SK-N-MC (cell line): ENCODE results near the gene IDUA.

Experiments used
- EZH2 ChIP-seq: fragments of 200-600 bp; sonication (generic); IDR thresholded peaks from one replicate; pipeline ENCODE4 v1.6.1; 2017; ENCODE audit warnings: antibody characterized with exemption
- POLR2AphosphoS5 ChIP-seq: IDR thresholded peaks from 2 replicates; pipeline ENCODE4 v1.6.1; 2012; ENCODE audit warnings: mild to moderate bottlenecking, low read depth, low read length, borderline replicate concordance

DNA sequence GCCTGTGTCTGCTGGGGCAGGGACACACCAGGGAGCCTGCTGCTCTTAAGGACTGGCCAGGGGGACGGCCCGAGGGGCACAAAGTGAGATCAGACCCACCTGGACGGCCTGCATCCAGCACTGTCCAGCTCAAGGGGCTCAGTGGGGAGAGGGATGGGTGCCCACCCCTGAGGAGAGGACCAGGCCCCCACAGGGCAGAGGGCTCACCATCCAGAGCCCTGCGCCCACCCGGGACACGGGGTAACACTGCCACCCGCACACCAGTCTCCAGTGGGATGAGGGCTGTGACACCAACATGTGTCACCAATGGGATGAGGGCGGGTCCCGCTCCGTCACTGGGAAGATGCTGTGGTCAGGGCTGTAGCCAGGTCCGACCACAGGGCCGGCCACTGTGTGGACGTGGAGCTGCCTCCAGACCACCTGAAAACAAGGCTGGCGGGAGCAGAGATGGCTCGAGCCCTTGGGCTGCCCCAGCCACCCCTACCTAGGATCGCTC is 26.7 kb upstream of the IDUA start:
- no peak for TF ChIP-seq POLR2AphosphoS5
- TF ChIP-seq EZH2: no peak
